Measurements from ENCODE around the gene C19orf85.
A peak's percentile ranks its signal among the peaks of the same experiment; 100 is the strongest.

The C19orf85 gene

DNA sequence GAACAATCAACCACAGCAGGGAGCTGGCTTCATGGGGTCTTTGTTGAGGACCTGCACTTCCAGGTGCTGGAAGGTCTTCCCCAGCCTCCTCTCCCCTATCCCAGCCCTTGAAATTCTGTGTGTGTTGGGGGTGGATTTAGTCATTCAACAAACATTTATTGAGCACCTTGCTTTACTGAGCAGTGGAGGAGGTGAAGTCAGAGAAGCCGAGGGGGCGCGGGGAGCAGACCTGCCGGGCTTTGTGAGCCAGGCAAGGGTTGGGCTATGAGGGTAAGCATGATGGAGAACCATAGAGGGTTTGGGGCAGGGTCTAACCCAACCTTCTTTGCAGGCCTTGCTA is 3.5 kb upstream of the C19orf85 start:
- DNase-seq (ENCODE audit: low spot score), result no peak
- no peaks in the 10 kb centered on the region for H3K4me1 ChIP-seq (ENCODE audit: insufficient read depth, poor library complexity, severe bottlenecking)
- peak; percentile 13; the same call in 2 of the 3 replicates for ATAC-seq (ENCODE audit: low read depth)

GRCh38 chr19:55467236-55468053 is 2.9 kb upstream of the C19orf85 start:
- Histone ChIP-seq H3K36me3 (ENCODE audit: low read depth) (no peaks in the 10 kb centered on the region), H3K27ac (ENCODE audit: poor library complexity, severe bottlenecking) (no peak overlapping the region), H3K4me1 (ENCODE audit: insufficient read depth, poor library complexity, severe bottlenecking) (no peaks in the 10 kb centered on the region), H3K4me3 (ENCODE audit: severe bottlenecking) (no peak overlapping the region), H3K27me3 (ENCODE audit: insufficient read depth, poor library complexity, severe bottlenecking) (no peaks in the 10 kb centered on the region), H3K9me3 (ENCODE audit: severe bottlenecking) (no peaks in the 10 kb centered on the region)
- ATAC-seq (ENCODE audit: low read depth) (peak; percentile 75), DNase-seq (ENCODE audit: low spot score) (no peak)
- TF ChIP-seq, protein P1, sequence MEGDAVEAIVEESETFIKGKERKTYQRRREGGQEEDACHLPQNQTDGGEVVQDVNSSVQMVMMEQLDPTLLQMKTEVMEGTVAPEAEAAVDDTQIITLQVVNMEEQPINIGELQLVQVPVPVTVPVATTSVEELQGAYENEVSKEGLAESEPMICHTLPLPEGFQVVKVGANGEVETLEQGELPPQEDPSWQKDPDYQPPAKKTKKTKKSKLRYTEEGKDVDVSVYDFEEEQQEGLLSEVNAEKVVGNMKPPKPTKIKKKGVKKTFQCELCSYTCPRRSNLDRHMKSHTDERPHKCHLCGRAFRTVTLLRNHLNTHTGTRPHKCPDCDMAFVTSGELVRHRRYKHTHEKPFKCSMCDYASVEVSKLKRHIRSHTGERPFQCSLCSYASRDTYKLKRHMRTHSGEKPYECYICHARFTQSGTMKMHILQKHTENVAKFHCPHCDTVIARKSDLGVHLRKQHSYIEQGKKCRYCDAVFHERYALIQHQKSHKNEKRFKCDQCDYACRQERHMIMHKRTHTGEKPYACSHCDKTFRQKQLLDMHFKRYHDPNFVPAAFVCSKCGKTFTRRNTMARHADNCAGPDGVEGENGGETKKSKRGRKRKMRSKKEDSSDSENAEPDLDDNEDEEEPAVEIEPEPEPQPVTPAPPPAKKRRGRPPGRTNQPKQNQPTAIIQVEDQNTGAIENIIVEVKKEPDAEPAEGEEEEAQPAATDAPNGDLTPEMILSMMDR (IDR thresholded peaks at IDR 0.05; ENCODE audit: poor library complexity, severe bottlenecking), result peak; percentile 97

More for the DNA sequence above, 3.5 kb upstream of the C19orf85 start:
- no peak overlapping the region for H3K4me3 ChIP-seq (ENCODE audit: severe bottlenecking)
- no peaks in the 10 kb centered on the region for H3K27me3 ChIP-seq (ENCODE audit: insufficient read depth, poor library complexity, severe bottlenecking)
- no peaks in the 10 kb centered on the region for H3K36me3 ChIP-seq (ENCODE audit: low read depth)
- H3K27ac ChIP-seq (ENCODE audit: poor library complexity, severe bottlenecking), result no peak overlapping the region
- no peaks in the 10 kb centered on the region for H3K9me3 ChIP-seq (ENCODE audit: severe bottlenecking)
- TF ChIP-seq, protein P1 (IDR thresholded peaks at IDR 0.05; ENCODE audit: poor library complexity, severe bottlenecking), result peak; percentile 77

- H3K36me3 ChIP-seq (ENCODE audit: low read depth), result no peaks in the 10 kb centered on the region
- DNase-seq (ENCODE audit: low spot score) (no peak), ATAC-seq (ENCODE audit: low read depth) (no peak)
- H3K4me3 ChIP-seq (ENCODE audit: severe bottlenecking), result no peak overlapping the region
- TF ChIP-seq, protein P1 (IDR thresholded peaks at IDR 0.05; ENCODE audit: poor library complexity, severe bottlenecking), result no peak
- no peaks in the 10 kb centered on the region for H3K4me1 ChIP-seq (ENCODE audit: insufficient read depth, poor library complexity, severe bottlenecking)
- no peaks in the 10 kb centered on the region for H3K27me3 ChIP-seq (ENCODE audit: insufficient read depth, poor library complexity, severe bottlenecking)
- no peak overlapping the region for H3K27ac ChIP-seq (ENCODE audit: poor library complexity, severe bottlenecking)
- H3K9me3 ChIP-seq (ENCODE audit: severe bottlenecking), result no peaks in the 10 kb centered on the region
Measured at GRCh38 chr19:55466241-55466614, 1.7 kb upstream of the C19orf85 start.

DNA sequence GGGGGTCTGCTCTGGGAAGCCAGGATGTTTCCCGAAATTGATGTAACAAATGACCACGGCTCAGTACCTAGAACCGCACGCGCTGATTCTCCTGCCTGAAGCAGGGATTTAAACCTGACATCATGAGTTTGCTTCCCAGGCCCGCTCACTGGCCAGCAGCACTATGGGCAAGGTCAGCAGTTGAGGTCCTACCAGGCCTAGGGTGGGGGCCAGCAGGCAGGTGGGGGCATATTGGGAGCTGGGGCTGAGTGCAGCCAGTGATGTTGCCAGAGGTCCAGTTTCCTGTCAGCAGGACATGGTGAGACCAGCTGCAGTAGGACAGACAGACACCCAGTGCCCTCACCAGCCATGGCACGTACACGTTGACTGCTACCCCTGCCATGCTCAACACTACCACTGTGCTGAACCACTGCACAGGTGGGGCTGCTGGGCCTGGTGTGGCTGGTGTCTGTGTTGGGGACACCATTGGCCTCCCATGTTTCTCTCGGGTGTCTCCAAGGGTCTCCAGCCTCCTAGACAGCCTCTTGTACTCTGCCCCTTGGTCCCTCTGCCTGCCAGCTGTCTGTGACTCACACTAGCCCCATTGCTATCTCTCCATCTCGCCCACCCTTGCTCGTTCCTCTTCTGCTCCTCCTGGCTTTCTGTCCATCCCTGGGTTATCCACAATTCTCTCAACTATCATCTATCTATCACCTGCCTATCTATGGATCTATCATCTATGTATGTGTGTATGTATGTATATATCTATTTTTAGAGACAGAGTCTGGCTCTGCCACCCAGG is 1.1 kb upstream of the C19orf85 start:
- H3K27me3 ChIP-seq (ENCODE audit: insufficient read depth, poor library complexity, severe bottlenecking), result no peaks in the 10 kb centered on the region
- peaks cover 1% of the 10 kb centered on the region for H3K4me1 ChIP-seq (ENCODE audit: insufficient read depth, poor library complexity, severe bottlenecking)
- no peak overlapping the region for H3K27ac ChIP-seq (ENCODE audit: poor library complexity, severe bottlenecking)
- H3K4me3 ChIP-seq (ENCODE audit: severe bottlenecking), result no peak overlapping the region
- DNase-seq (ENCODE audit: low spot score), result no peak
- H3K9me3 ChIP-seq (ENCODE audit: severe bottlenecking), result no peaks in the 10 kb centered on the region
- H3K36me3 ChIP-seq (ENCODE audit: low read depth), result no peaks in the 10 kb centered on the region
- no peak for ATAC-seq (ENCODE audit: low read depth)
- TF ChIP-seq, protein P1 (IDR thresholded peaks at IDR 0.05; ENCODE audit: poor library complexity, severe bottlenecking), result no peak
